ENCODE data around the gene KCNA10.

GRCh38 chr1:110476028-110476765, 42.8 kb downstream of the KCNA10 start:
- no peak for TF ChIP-seq POLR2AphosphoS5 (IDR thresholded peaks at IDR 0.05; ENCODE audit: low read depth, low read length)
- TF ChIP-seq SIN3A (IDR thresholded peaks at IDR 0.05; ENCODE audit: borderline replicate concordance, insufficient read depth, low read length), result no peak
- no peak for TF ChIP-seq TAF1 (IDR thresholded peaks at IDR 0.05; ENCODE audit: borderline replicate concordance, insufficient read depth, low read length)

Measured in PFSK-1 (cell line).